Brain microvascular endothelial cell (primary cell): ENCODE data around the gene PIGP.

Experiments used
- DNase-seq: peaks from one replicate; pipeline ENCODE4 v3.0.0-alpha.2; 2020
- H3K27ac ChIP-seq: fragments of 250-450 bp; sonication (Bioruptor Pico); 2 replicates; pipeline ENCODE4 v1.5.1; 2020; ENCODE audit warnings: mild to moderate bottlenecking, moderate library complexity
- H3K27me3 ChIP-seq: fragments of 250-450 bp; sonication (Bioruptor Pico); replicated peaks from 2 replicates; pipeline ENCODE4 v1.5.1; 2020; ENCODE audit warnings: mild to moderate bottlenecking
- H3K36me3 ChIP-seq: fragments of 250-450 bp; sonication (Bioruptor Pico); replicated peaks from 2 replicates; pipeline ENCODE4 v1.5.1; 2020; ENCODE audit warnings: mild to moderate bottlenecking
- H3K4me3 ChIP-seq: 2 replicates; pipeline ENCODE4 v1.5.1; 2011; ENCODE audit warnings: low read depth, mild to moderate bottlenecking, control low read depth, low read length, moderate library complexity
- CTCF ChIP-seq: IDR thresholded peaks from 2 replicates; pipeline ENCODE4 v1.5.1; 2011; ENCODE audit warnings: low read depth, mild to moderate bottlenecking, moderate library complexity, low read length, control low read depth, inconsistent platforms; ENCODE audit errors: missing control alignments
- in situ Hi-C: cut with HindIII; loops from 2 replicates; pipeline ENCODE4 v1.10.0; 2017; ENCODE audit warnings: low sequenced_read_pairs, low pct_ligation_motif_present

PIGP gene

GRCh38 chr21:37074197-37074510 is 1.3 kb upstream of the PIGP start:
- no peaks in the 10 kb centered on the region for H3K36me3 ChIP-seq
- H3K4me3 ChIP-seq = peak overlapping the region; percentile 93
- peak overlapping the region; percentile 95 for H3K27ac ChIP-seq
- TF ChIP-seq CTCF = no peak
- no peaks in the 10 kb centered on the region for H3K27me3 ChIP-seq
- in situ Hi-C loops = no loop called here
- DNase-seq = no peak

GRCh38 chr21:37073417-37074196 is 736 bp upstream of the PIGP start:
- peak; percentile 35 for DNase-seq
- H3K4me3 ChIP-seq = peak overlapping the region; percentile 93
- no peaks in the 10 kb centered on the region for H3K27me3 ChIP-seq
- in situ Hi-C loops = no loop called here
- no peaks in the 10 kb centered on the region for H3K36me3 ChIP-seq
- peak overlapping the region; percentile 95 for H3K27ac ChIP-seq
- no peak for TF ChIP-seq CTCF

- Histone ChIP-seq H3K27ac (peak overlapping the region; percentile 95), H3K4me3 (peak overlapping the region; percentile 68), H3K27me3 (no peaks in the 10 kb centered on the region), H3K36me3 (no peaks in the 10 kb centered on the region)
- in situ Hi-C loops = no loop called here
- no peak for TF ChIP-seq CTCF
- peak; percentile 83 for DNase-seq
Observed at GRCh38 chr21:37072274-37072987, 440 bp downstream of the PIGP start.

- peak overlapping the region; percentile 68 for H3K4me3 ChIP-seq
- peak; percentile 45 for DNase-seq
- no peak for TF ChIP-seq CTCF
- no peaks in the 10 kb centered on the region for H3K27me3 ChIP-seq
- peak overlapping the region; percentile 95 for H3K27ac ChIP-seq
- in situ Hi-C loops = no loop called here
- H3K36me3 ChIP-seq = no peaks in the 10 kb centered on the region
Observed at GRCh38 chr21:37071561-37072273, 1.2 kb downstream of the PIGP start.

GRCh38 chr21:37065561-37066177 is 7.2 kb downstream of the PIGP start:
- no peak for DNase-seq
- in situ Hi-C loops = no loop called here
- TF ChIP-seq CTCF = no peak
- H3K4me3 ChIP-seq = no peak overlapping the region
- no peaks in the 10 kb centered on the region for H3K36me3 ChIP-seq
- no peak overlapping the region for H3K27ac ChIP-seq
- H3K27me3 ChIP-seq = no peaks in the 10 kb centered on the region
